Measurements from ENCODE around the gene RASL11A. TPM values are rescaled to one million over a fixed set of nuclear protein-coding genes. Genes with fewer than 3 reads are reported as not detected.

The RASL11A gene
- total RNA-seq, 4 donors from 2014 or later = 18.9 to 36.1 (median 28.6) TPM

GRCh38 chr13:27302643-27303262 is 32.1 kb downstream of the RASL11A start:
- no peaks in the 10 kb centered on the region for H3K4me1 ChIP-seq
- DNase-seq = no peak
- no peak overlapping the region for H3K4me3 ChIP-seq
- H3K36me3 ChIP-seq = no peaks in the 10 kb centered on the region
- H3K27ac ChIP-seq = no peak overlapping the region
- TF ChIP-seq POLR2A (IDR thresholded peaks at IDR 0.05) (no peak), CTCF (IDR thresholded peaks at IDR 0.05) (no peak)
- no peaks in the 10 kb centered on the region for H3K27me3 ChIP-seq
- intact Hi-C loops (cut with DNase I; ENCODE audit: low total_unique reads) = no loop called here
- no peaks in the 10 kb centered on the region for H3K9me3 ChIP-seq

- no peak overlapping the region for H3K27ac ChIP-seq
- no peak overlapping the region for H3K4me3 ChIP-seq
- no peaks in the 10 kb centered on the region for H3K27me3 ChIP-seq
- intact Hi-C loops (cut with DNase I; ENCODE audit: low total_unique reads) = no loop called here
- DNase-seq = no peak
- no peaks in the 10 kb centered on the region for H3K4me1 ChIP-seq
- no peaks in the 10 kb centered on the region for H3K9me3 ChIP-seq
- no peak for TF ChIP-seq POLR2A (IDR thresholded peaks at IDR 0.05)
- no peak for TF ChIP-seq CTCF (IDR thresholded peaks at IDR 0.05)
- H3K36me3 ChIP-seq = no peaks in the 10 kb centered on the region
Measured at GRCh38 chr13:27304099-27304498, 33.5 kb downstream of the RASL11A start.

- Histone ChIP-seq H3K9me3 (no peaks in the 10 kb centered on the region), H3K4me3 (no peak overlapping the region), H3K36me3 (no peaks in the 10 kb centered on the region), H3K27ac (no peak overlapping the region), H3K4me1 (no peaks in the 10 kb centered on the region), H3K27me3 (no peaks in the 10 kb centered on the region)
- intact Hi-C loops (cut with DNase I; ENCODE audit: low total_unique reads) = no loop called here
- TF ChIP-seq CTCF (IDR thresholded peaks at IDR 0.05) (no peak), POLR2A (IDR thresholded peaks at IDR 0.05) (no peak)
- no peak for DNase-seq
Measured at GRCh38 chr13:27304611-27305010, 34.0 kb downstream of the RASL11A start.

GRCh38 chr13:27306364-27306763 is 35.7 kb downstream of the RASL11A start:
- Histone ChIP-seq H3K27ac (no peak overlapping the region), H3K27me3 (no peaks in the 10 kb centered on the region), H3K4me3 (no peak overlapping the region), H3K9me3 (no peaks in the 10 kb centered on the region), H3K36me3 (no peaks in the 10 kb centered on the region), H3K4me1 (no peaks in the 10 kb centered on the region)
- DNase-seq = no peak
- intact Hi-C loops (cut with DNase I; ENCODE audit: low total_unique reads) = no loop called here
- TF ChIP-seq POLR2A (IDR thresholded peaks at IDR 0.05) = no peak
- TF ChIP-seq CTCF (IDR thresholded peaks at IDR 0.05) = no peak

- Histone ChIP-seq H3K27ac (no peak overlapping the region), H3K36me3 (no peaks in the 10 kb centered on the region), H3K27me3 (no peaks in the 10 kb centered on the region), H3K9me3 (no peaks in the 10 kb centered on the region), H3K4me1 (no peaks in the 10 kb centered on the region), H3K4me3 (no peak overlapping the region)
- no peak for DNase-seq
- intact Hi-C loops (cut with DNase I; ENCODE audit: low total_unique reads) = no loop called here
- TF ChIP-seq CTCF (IDR thresholded peaks at IDR 0.05) (no peak), POLR2A (IDR thresholded peaks at IDR 0.05) (no peak)
Measured at GRCh38 chr13:27308941-27309340, 38.3 kb downstream of the RASL11A start.
